ENCODE measurements around the gene TAF6.

Gene TAF6

GRCh38 chr7:100074841-100075240 lies 44.3 kb downstream of the TAF6 start:
- no peak for TF ChIP-seq ZNF311 (tag by site-specific recombination; IDR thresholded peaks at IDR 0.05; ENCODE audit: borderline replicate concordance)
- no peak for TF ChIP-seq GLIS1 (tag by site-specific recombination; IDR thresholded peaks at IDR 0.05)
- no peak for TF ChIP-seq ZNF37A (tag by site-specific recombination; IDR thresholded peaks at IDR 0.05)
- Histone ChIP-seq H3K4me3 (ENCODE audit: low read depth, low read length) (no peak overlapping the region), H3K27ac (ENCODE audit: extremely low read depth, low read depth, low read length) (no peak overlapping the region), H3K4me1 (ENCODE audit: control insufficient read depth, insufficient read depth, low read length) (no peaks in the 10 kb centered on the region), H3K36me3 (ENCODE audit: control insufficient read depth in 2 of 2, insufficient read depth in 1 of 2, low read length in 2 of 2) (peaks cover 35 to 96% of the 10 kb centered on the region in 2 experiments; a peak in 2 of 3 replicates), H3K9me3 (ENCODE audit: control insufficient read depth, insufficient read depth, low read depth, low read length) (no peaks in the 10 kb centered on the region)
- POLR2A ChIA-PET, result no interaction called here
- CTCF ChIA-PET, result no interaction called here

GRCh38 chr7:100072462-100072861 lies 46.7 kb downstream of the TAF6 start:
- H3K4me1 ChIP-seq (ENCODE audit: control insufficient read depth, insufficient read depth, low read length), result no peaks in the 10 kb centered on the region
- H3K9me3 ChIP-seq (ENCODE audit: control insufficient read depth, insufficient read depth, low read depth, low read length), result no peaks in the 10 kb centered on the region
- no peak overlapping the region for H3K4me3 ChIP-seq (ENCODE audit: low read depth, low read length)
- ChIA-PET CTCF (no interaction called here), POLR2A (no interaction called here)
- no peak overlapping the region for H3K27ac ChIP-seq (ENCODE audit: extremely low read depth, low read depth, low read length)
- peaks cover 30 to 77% of the 10 kb centered on the region in 2 experiments; a peak in 2 of 3 replicates for H3K36me3 ChIP-seq (ENCODE audit: control insufficient read depth in 2 of 2, insufficient read depth in 1 of 2, low read length in 2 of 2)
- no peak for TF ChIP-seq ZNF518A (tag by site-specific recombination; conservative IDR thresholded peaks at IDR 0.05; ENCODE audit: low read depth)
- TF ChIP-seq KLF10 (tag by site-specific recombination; IDR thresholded peaks at IDR 0.05), result no peak
- no peak for TF ChIP-seq OVOL3 (tag by site-specific recombination; IDR thresholded peaks at IDR 0.05)
- no peak for TF ChIP-seq ZNF561 (tag by site-specific recombination; IDR thresholded peaks at IDR 0.05; ENCODE audit: borderline replicate concordance)
- no peak for TF ChIP-seq ZNF843 (tag by site-specific recombination; IDR thresholded peaks at IDR 0.05)
- no peak for TF ChIP-seq AEBP2 (tag by site-specific recombination; IDR thresholded peaks at IDR 0.05; ENCODE audit: borderline replicate concordance)
- no peak for TF ChIP-seq PRDM4 (tag by site-specific recombination; IDR thresholded peaks at IDR 0.05)
- TF ChIP-seq ZNF501 (tag by site-specific recombination; IDR thresholded peaks at IDR 0.05), result no peak
- no peak for TF ChIP-seq ZNF792 (tag by site-specific recombination; IDR thresholded peaks at IDR 0.05)
- TF ChIP-seq ZNF354C (tag by site-specific recombination; IDR thresholded peaks at IDR 0.05; ENCODE audit: borderline replicate concordance, low read depth), result no peak
- TF ChIP-seq REST (tag by site-specific recombination; IDR thresholded peaks at IDR 0.05), result no peak
- TF ChIP-seq ZNF280C (tag by site-specific recombination; IDR thresholded peaks at IDR 0.05), result no peak
- no peak for TF ChIP-seq ZBTB6 (tag by site-specific recombination; IDR thresholded peaks at IDR 0.05)
- no peak for TF ChIP-seq ZNF324 (tag by site-specific recombination; IDR thresholded peaks at IDR 0.05)
- TF ChIP-seq SP2 (tag by site-specific recombination; IDR thresholded peaks at IDR 0.05), result no peak
- no peak for TF ChIP-seq ZNF292 (tag by site-specific recombination; IDR thresholded peaks at IDR 0.05; ENCODE audit: borderline replicate concordance, low read depth)

Data from HEK293 (cell line).